GM21390 (cell line): ENCODE measurements around the gene CHST1.

Experiments
- ATAC-seq: cut with Tn5 transposase; IDR thresholded peaks from one replicate; pipeline ENCODE4 v1.9.1; 2021; ENCODE audit not compliant: unreplicated experiment

CHST1 gene

GRCh38 chr11:45665206-45665932 is at the start of gene CHST1:
CHST1 (minus strand) TSS chr11:45665622; CDS start chr11:45650923, 14,699 bp downstream.
- ATAC-seq: no peak

- ATAC-seq: no peak
Measured at GRCh38 chr11:45713573-45713972, 48.2 kb upstream of the CHST1 start.

GRCh38 chr11:45710561-45710960 is 45.1 kb upstream of the CHST1 start:
- no peak for ATAC-seq

GRCh38 chr11:45708887-45709663 is 43.7 kb upstream of the CHST1 start:
- ATAC-seq: no peak

- ATAC-seq: no peak
Measured at GRCh38 chr11:45704635-45705034, 39.2 kb upstream of the CHST1 start.

GRCh38 chr11:45704133-45704532 is 38.7 kb upstream of the CHST1 start:
- no peak for ATAC-seq

GRCh38 chr11:45702511-45702910 is 37.1 kb upstream of the CHST1 start:
- no peak for ATAC-seq

- no peak for ATAC-seq
Measured at GRCh38 chr11:45698777-45699497, 33.5 kb upstream of the CHST1 start.

- no peak for ATAC-seq
Measured at GRCh38 chr11:45692808-45693453, 27.5 kb upstream of the CHST1 start.

GRCh38 chr11:45688472-45689033 is 23.1 kb upstream of the CHST1 start:
- no peak for ATAC-seq

- no peak for ATAC-seq
Measured at GRCh38 chr11:45687836-45688235, 22.4 kb upstream of the CHST1 start.

GRCh38 chr11:45685964-45686537 is 20.6 kb upstream of the CHST1 start:
- ATAC-seq: no peak

- ATAC-seq: no peak
Measured at GRCh38 chr11:45684440-45684839, 19.0 kb upstream of the CHST1 start.

- no peak for ATAC-seq
Measured at GRCh38 chr11:45683271-45684058, 18.0 kb upstream of the CHST1 start.

- no peak for ATAC-seq
Measured at GRCh38 chr11:45679806-45680205, 14.4 kb upstream of the CHST1 start.

GRCh38 chr11:45678976-45679375 is 13.6 kb upstream of the CHST1 start:
- ATAC-seq: no peak

- no peak for ATAC-seq
Measured at GRCh38 chr11:45677770-45678512, 12.5 kb upstream of the CHST1 start.

- ATAC-seq: peak; percentile 85
Measured at GRCh38 chr11:45676522-45677095, 11.2 kb upstream of the CHST1 start.

GRCh38 chr11:45675646-45676045 is 10.2 kb upstream of the CHST1 start:
- ATAC-seq: no peak
